DND-41 (cell line): ENCODE measurements around the gene EP400.

ENCODE experiments used
- CTCF ChIP-seq: IDR thresholded peaks from 2 replicates; pipeline ENCODE4 v1.5.1; 2012; ENCODE audit warnings: borderline replicate concordance, low read length, moderate library complexity, mild to moderate bottlenecking; ENCODE audit not compliant: poor library complexity, severe bottlenecking; ENCODE audit errors: extremely low read depth
- EZH2 ChIP-seq: IDR thresholded peaks from 3 replicates; pipeline ENCODE4 v1.6.1; 2012; ENCODE audit warnings: borderline replicate concordance, low read depth, mild to moderate bottlenecking, moderate library complexity, low read length, inconsistent platforms; ENCODE audit not compliant: severe bottlenecking

- no peak for TF ChIP-seq CTCF
- TF ChIP-seq EZH2 = no peak
Measured at GRCh38 chr12:131959641-131960589, 10.2 kb downstream of the EP400 start.
